Muscle layer of duodenum (tissue), 2 donors: ENCODE measurements around the gene MSLN.

Source experiments
- H3K27ac ChIP-seq: one replicate; pipeline ENCODE4 v1.7.0; 2013; ENCODE audit warnings: mild to moderate bottlenecking, low read length
- H3K27me3 ChIP-seq: one replicate; pipeline ENCODE4 v1.7.0; 2013; ENCODE audit warnings: low read depth, mild to moderate bottlenecking, control low read depth, low read length
- H3K36me3 ChIP-seq, 2 donors: one replicate each; pipeline ENCODE4 v1.7.0; 2013; ENCODE audit warnings: low read length in 2 of 2, control low read depth in 1 of 2, mild to moderate bottlenecking in 1 of 2; ENCODE audit not compliant: insufficient read depth in 2 of 2, control insufficient read depth in 1 of 2
- H3K4me1 ChIP-seq, 2 donors: one replicate each; pipeline ENCODE4 v1.7.0; 2013; ENCODE audit warnings: low read length in 2 of 2, mild to moderate bottlenecking in 2 of 2, control low read depth in 1 of 2, moderate library complexity in 1 of 2; ENCODE audit not compliant: insufficient read depth in 2 of 2, control insufficient read depth in 1 of 2
- H3K4me3 ChIP-seq, 2 donors: one replicate each; pipeline ENCODE4 v1.7.0; 2013; ENCODE audit warnings: low read length in 2 of 2, low read depth in 1 of 2, mild to moderate bottlenecking in 1 of 2
- H3K9me3 ChIP-seq, 2 donors: one replicate each; pipeline ENCODE4 v1.7.0; 2013; ENCODE audit warnings: low read length in 2 of 2, control low read depth in 1 of 2, mild to moderate bottlenecking in 1 of 2; ENCODE audit not compliant: control insufficient read depth in 1 of 2
- donor health status: healthy.

The MSLN gene

DNA sequence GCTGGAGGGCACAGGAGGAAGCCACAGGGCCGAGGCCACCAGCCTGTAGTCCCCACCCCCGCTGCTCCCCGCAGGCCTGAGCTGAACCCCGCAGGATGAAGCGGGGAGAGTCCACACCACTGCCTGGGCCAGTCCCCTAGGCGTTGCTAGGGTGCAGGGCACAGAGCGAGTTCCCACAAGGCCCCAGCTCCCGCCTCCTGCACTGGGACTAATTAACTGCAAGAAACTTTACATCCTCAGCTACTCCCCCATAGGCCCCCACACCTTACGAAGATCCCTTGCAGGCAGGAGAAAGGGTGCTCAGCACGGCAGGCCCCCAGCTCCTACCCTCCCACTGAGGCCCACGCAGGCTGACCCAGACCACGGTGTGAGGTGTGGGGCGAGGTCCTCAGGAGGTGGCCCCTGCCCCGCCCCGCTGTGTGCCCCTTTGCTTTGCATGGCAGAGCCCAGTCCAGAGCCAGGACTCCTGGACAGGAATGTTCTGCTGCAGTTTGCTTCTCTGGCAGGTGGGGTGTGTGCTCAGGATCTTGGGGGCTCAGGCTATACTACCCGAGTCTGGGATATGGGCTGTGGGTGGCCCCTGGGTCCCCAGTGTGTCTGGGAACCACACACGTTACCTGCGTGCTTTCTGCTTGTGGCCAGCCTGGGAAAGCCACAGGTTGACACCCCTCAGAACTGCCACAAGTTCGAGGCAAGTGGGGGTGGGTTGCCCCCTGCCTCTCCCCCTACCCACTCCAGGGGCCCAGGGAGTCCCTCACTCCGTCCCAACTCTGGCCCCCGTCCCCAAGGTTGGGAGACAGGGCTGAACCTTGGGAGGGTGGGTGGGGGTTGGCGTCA, 38.8 kb downstream of the MSLN start:
- H3K4me1 ChIP-seq, result peaks cover 0 to 4% of the 10 kb centered on the region in 2 donors
- peaks cover 18% of the 10 kb centered on the region for H3K27me3 ChIP-seq
- H3K4me3 ChIP-seq, result no peak overlapping the region
- H3K27ac ChIP-seq, result no peak overlapping the region
- no peaks in the 10 kb centered on the region for H3K9me3 ChIP-seq
- no peaks in the 10 kb centered on the region for H3K36me3 ChIP-seq

DNA sequence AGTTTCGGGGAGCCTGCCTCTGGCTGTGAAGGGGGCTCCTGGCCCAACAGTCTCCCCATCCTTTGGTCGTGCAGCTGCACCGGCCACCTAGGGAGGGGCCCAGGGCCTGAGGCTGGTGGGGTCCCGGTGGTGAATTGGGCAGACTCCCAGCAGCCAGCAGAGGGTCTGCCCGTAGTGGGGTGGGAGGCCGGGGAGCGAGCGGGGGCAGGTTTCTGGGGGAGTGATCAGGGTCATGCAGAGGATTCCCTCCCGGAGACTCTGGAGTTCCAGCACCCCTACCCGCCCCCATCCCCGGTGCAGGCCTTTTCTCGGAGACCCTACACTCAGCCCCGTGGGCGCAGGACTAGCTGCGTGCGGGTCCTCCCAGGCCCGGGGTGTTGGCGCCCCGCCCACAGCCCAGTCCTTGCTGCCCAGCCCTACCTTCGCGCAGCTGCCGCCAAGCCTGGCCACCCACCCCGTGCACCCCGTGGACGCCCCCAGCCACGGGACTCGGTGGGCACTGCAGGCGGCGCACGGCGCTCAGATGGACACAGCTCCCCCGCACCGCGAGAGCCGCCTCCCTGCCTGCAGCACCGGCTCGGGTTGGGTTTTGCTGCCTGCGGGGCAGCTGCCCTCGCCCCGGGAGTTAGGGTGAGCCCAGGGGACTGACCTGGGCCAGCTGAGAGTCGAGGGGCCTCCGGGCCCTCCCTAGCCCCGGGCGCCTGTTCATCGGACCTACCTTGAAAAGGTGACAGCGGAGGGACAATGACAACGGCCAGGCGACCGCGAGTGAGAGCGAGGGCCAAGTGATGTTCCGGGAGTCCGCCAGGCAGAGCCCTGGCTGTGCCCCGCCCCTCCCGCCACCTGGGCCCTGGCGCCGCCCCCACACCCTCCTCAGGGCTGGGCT, 39.7 kb downstream of the MSLN start, which contains the start of gene GNG13:
Gene GNG13, minus strand, starts transcription at position 787 of the 886 bp plus-strand sequence. CDS start 1,657 bp downstream, outside the sequence.
- Histone ChIP-seq H3K4me3 (no peak within 1 kb of the TSS), H3K36me3 (no peaks in the 10 kb centered on the region), H3K9me3 (no peaks in the 10 kb centered on the region), H3K4me1 (peaks cover 0 to 4% of the 10 kb centered on the region in 2 donors), H3K27ac (no peak within 1 kb of the TSS), H3K27me3 (peaks cover 18% of the 10 kb centered on the region)

DNA sequence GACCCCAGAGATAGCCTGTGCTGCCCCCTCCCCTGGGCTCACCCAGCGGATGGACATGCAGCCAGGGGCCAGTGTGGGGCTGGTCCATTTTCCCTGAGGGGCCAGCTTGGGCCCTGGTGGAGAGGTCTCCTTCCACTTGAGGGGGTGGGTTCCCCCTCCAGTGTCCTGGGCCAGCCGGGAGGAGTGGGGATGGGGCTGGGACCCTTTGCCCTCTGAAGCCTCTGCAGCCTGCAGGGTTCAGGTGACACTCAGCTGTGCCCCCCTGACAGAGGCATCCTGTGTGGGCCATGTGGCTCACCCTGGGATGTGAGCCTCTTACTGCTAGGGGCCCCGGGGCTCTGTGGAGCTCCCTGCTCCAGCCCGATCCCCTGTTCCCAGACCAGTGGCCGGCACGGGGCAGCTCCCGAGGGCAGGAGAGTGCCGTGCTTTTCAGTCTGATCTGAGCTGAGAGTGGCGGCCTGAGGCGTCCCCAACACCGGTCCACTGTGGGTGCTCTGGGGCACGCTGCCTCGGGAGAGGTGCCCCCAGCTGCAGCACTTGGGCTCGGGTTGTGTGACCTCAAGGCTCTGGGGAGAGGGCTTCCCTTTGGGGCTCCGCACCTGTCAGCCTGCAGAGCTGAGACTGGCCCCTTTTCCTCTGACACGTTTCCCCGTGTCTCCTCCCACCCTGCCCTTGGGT, 40.4 kb downstream of the MSLN start:
- no peak overlapping the region for H3K4me3 ChIP-seq

DNA sequence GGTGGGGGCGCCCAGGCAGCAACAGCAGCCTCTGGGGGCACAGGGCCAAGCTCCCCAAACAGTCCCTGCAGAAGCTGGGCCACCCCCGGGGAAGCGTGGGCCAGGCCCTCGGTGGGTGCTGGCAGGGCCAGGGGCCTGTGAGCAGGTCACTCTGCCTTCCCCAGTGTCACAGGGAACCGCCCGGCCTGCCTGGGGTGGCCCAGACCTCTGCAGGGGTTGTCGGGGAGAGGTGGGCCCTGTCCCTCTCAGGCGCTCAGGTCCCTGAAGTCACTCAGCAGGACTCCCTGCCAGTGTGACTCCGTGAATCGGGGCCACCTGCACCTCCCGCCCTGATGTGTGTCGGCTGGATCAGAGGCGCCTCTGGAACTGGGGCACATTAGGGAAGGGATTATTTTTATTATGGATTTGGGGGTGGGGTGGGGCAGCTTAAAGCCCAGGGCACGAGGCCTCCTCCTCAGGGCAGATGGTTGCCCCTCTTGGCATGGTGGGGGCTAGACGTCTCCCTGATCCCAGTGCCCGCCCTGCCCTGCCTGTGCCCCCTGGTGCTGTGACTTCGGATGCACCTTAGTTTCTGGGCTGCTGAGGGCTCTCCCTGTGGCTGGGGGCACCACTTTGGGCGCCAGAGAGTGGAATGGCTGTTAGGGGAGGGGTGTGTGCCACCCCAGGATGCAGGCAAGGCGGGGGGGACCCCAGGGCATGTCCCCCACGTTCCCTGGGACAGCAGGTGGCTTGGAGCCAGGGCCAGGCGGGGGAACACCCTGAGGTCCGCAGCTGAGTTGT, 41.2 kb downstream of the MSLN start:
- Histone ChIP-seq H3K27ac (no peak overlapping the region), H3K27me3 (peaks cover 18% of the 10 kb centered on the region), H3K4me1 (peaks cover 0 to 7% of the 10 kb centered on the region in 2 donors), H3K36me3 (no peaks in the 10 kb centered on the region), H3K9me3 (no peaks in the 10 kb centered on the region), H3K4me3 (no peak overlapping the region)

More for the DNA sequence above, 40.4 kb downstream of the MSLN start:
- no peaks in the 10 kb centered on the region for H3K36me3 ChIP-seq
- H3K9me3 ChIP-seq, result no peaks in the 10 kb centered on the region
- H3K27me3 ChIP-seq, result peaks cover 18% of the 10 kb centered on the region
- no peak overlapping the region for H3K27ac ChIP-seq
- peaks cover 0 to 4% of the 10 kb centered on the region in 2 donors for H3K4me1 ChIP-seq

DNA sequence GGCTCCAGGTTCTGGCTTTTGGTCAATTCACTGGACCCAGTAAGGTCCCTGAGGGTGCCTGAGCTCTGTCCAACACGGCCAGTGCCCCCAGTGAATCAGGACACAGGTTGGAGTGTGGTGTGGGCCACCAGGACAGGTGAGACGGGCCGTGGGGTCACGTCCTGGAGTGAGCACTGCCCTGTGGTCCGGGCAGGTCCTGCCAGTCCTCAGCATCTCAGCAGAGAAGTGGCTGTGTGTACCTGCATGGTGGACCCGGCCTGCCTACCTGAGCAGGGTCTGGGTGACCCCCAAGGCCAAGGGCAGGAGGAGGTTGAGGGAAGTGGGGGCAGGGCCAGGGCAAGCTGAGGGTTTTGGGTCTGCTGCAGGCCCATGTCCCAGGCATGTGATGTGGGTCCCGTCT, 41.9 kb downstream of the MSLN start:
- no peak overlapping the region for H3K27ac ChIP-seq
- H3K27me3 ChIP-seq, result peaks cover 18% of the 10 kb centered on the region
- peaks cover 0 to 7% of the 10 kb centered on the region in 2 donors for H3K4me1 ChIP-seq
- H3K9me3 ChIP-seq, result no peaks in the 10 kb centered on the region
- H3K36me3 ChIP-seq, result no peaks in the 10 kb centered on the region
- H3K4me3 ChIP-seq, result no peak overlapping the region

DNA sequence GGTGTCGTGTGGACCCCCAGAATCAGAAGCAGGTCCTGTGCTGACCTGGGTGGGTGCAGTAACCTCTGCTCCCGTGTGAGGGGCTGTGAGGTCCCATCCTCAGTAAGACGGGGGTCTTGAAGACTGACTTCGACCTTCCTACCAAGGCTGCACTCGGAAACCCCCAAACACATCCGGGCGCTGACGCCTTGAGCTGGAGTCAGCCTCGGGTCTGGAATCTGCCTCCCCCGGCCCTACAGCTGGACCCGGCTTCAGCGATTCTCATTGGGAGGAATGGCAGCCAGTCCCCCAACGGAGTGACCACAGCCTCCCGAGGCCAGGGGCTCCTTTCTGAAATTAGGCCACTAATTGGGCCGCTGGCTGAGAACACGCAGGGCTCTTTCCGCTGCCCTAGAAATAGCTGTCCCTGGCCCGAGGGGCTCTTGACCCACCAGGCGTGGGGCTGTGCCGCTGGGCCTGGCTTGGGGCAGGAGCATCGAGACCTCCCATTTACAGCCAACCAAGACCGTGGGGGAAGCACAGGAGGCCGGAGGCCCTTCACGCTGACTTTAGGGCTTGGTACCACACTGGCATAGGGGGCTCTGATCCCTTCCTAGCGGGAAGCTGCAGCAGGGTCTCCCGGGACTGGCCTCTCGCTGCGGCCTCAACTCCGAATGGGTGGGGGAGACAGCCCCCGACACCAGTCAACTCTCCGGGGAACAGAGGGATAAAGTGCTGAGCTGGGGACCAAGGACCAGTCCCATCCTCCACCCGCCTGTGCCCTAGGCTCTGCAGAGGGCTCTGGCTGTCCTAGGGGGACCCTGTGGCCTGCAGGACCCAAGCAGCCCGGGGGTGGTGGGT, 42.6 kb downstream of the MSLN start:
- Histone ChIP-seq H3K36me3 (no peaks in the 10 kb centered on the region), H3K27me3 (peaks cover 18% of the 10 kb centered on the region), H3K27ac (no peak overlapping the region), H3K4me3 (no peak overlapping the region), H3K4me1 (peaks cover 0 to 7% of the 10 kb centered on the region in 2 donors), H3K9me3 (no peaks in the 10 kb centered on the region)

DNA sequence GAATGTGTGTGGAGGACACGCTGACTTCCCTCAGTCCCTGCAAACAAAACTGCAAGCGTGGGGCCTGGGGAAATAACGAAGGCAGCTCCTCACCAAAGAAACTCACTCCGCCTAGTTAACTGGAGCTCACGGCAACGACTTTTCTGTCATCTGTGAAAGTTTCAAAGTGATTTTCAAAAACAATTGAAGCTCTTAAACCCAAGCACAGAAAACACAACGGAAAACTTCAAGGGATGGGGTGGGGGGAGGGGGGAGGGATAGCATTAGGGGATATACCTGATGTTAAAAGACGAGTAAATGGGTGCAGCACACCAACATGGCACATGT, 43.2 kb downstream of the MSLN start:
- Histone ChIP-seq H3K27ac (no peak overlapping the region), H3K4me3 (no peak overlapping the region), H3K4me1 (peaks cover 3 to 12% of the 10 kb centered on the region in 2 donors), H3K27me3 (peaks cover 18% of the 10 kb centered on the region), H3K36me3 (no peaks in the 10 kb centered on the region), H3K9me3 (no peaks in the 10 kb centered on the region)

DNA sequence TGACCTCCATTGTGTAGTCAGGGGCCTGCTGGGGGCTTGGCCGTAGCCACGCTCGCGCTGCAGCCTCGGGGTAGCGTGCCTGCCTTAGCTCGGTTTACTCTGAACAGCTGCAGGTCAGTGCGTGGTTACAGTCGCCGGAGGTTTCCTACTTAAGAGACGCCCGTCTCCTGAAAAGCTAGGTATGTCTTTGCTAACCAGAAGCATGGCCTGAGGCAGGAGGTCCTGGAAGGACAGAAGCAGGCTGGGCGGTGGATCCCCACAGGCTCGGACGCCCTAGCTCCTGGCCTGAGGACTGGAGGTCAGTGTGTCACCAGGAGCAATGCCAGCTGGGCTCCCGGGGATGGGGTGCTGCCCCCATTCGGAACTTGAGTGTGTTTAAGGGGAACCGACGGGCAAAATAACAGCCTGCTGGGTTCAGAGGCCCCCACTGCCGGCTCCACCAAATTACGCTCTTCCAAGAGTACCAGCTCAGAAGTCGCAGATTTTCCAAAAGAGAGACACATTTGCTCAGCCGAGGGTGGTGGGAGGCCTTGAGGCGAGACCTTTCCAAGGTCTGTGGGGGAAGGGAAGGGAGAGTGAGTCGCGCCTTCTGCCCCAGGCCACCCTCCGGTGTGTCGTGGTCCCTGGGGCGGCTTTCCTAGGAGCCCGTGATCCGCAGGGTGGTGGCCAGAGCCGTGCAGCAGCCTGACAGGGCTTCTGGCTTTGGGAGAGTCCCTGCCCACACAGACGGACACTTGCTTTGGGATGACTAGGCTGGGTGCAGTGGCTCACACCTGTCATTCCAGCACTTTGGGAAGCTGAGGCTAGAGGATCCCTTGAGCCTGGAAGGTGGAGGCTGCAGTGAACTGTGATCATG, 43.9 kb downstream of the MSLN start:
- Histone ChIP-seq H3K9me3 (no peaks in the 10 kb centered on the region), H3K36me3 (no peaks in the 10 kb centered on the region), H3K27ac (no peak overlapping the region), H3K4me3 (no peak overlapping the region), H3K4me1 (peaks cover 3 to 14% of the 10 kb centered on the region in 2 donors), H3K27me3 (peaks cover 12% of the 10 kb centered on the region)

DNA sequence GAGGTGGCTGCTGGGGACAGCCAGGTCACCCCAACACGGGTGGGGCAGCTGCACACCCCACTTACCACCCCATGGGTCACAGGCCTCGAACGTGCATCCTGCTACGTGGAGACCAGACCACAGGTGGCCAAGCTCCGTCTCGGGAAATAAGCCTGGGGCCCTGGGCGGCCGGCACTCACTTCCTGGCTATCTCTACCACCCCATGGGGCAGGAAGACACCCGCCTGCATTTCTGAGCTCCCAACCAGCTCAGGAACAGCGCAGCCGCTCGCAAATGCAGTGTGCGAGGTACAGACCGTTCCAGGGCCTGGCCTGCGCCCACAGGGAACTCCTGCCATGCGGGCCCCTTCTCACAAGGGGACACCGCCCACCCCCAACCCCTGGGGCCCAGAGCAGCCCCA, 44.9 kb downstream of the MSLN start:
- no peaks in the 10 kb centered on the region for H3K9me3 ChIP-seq
- H3K36me3 ChIP-seq, result no peaks in the 10 kb centered on the region
- H3K4me3 ChIP-seq, result no peak overlapping the region
- no peak overlapping the region for H3K27ac ChIP-seq
- H3K27me3 ChIP-seq, result peaks cover 7% of the 10 kb centered on the region
- peaks cover 3 to 9% of the 10 kb centered on the region in 2 donors for H3K4me1 ChIP-seq
